ENCODE data around the gene LSM7. TPM values are rescaled to one million over a fixed set of nuclear protein-coding genes. Genes with fewer than 3 reads are reported as not detected.

Gene LSM7
- total RNA-seq, 2 experiments from 2014 or later = 164 to 321 TPM

DNA sequence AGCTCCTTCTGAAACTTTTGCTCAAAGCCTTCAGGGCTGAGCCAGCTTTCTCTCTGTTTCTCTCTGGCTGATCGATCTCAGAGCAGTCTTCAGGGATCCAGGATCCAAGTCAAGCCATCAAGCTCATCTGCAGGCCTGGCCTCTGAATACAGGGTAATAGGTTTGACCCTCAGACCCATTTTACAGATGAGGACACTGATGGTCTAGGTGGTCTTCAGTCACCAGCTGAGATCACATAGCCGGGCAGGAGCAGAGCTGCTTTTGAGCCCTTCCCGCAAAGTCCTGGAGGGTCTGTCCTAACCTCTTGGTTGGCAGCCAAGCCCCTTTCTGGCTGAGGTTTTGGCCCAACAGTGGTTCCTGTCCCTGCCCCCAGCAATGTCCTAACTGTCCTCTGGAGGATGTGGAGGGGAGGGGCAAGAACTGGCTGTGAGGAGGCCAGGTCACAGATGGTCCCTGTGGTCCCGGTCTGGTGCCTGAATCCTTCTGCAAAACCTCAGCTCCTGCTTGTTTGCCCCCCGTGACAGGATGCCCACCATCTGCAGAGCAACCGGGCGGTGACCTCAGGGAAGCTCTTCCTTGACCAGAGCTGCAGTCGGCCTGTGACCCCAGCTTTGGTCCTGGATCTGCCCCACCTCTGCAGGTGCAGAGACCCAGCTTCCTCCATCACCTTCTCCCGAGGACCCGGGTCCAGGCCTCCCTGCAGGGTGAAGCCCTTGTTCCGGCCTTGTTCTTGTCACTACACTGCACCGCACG is 40.6 kb downstream of the LSM7 start:
- BruUV-seq (replicated peaks) = no TSS peak
- POLR2A ChIA-PET = interaction anchor here (0.5 to 1.5 kb wide), 3 partner anchors 14 to 188 kb away, joined by 3 to 5 read pairs (median 5); partner anchors contain the start of gene GADD45B
- no peak overlapping the region for H3K4me2 ChIP-seq (ENCODE audit: low read length)

DNA sequence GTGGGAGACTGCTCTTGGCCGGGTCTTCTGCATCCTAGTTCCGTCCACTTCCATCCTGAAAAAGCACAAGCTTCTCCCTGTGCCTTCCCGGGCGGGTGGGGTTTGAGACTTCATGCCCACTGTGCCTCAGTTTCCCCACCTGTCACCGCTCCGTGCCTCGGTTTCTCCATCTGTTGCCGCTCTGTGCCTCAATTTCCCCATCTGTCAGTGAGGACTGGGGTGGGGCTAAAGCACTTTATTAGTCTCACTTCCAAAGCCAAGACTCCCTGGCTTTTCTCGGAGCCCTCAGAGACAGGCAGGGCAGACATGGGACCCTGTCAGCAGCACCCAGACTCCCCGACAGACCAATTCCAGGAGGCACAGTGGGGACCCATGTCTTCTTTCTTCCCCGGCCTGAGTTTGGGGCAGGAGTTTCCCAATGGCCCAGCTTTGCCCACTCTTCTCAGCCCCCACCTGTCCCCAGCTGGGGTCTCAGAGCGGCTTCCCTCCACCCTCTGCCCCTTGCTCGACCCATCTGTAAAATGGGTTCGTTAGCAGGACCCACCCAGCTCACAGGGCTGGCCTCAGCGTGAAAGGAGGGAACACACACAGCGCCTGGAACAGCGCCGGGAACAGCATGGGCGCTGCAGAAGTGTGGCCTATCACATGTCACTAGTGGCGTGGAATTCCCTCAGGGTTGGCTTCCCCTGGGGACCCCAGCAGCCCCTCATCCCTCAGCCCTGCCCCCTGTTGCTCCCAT is 41.8 kb downstream of the LSM7 start:
- POLR2A ChIA-PET = no interaction called here
- Histone ChIP-seq H3K4me3 (ENCODE audit: low read depth, low read length, poor library complexity, severe bottlenecking) (no peak overlapping the region), H3K27ac (ENCODE audit: low read depth, low read length, poor library complexity, severe bottlenecking) (no peak overlapping the region), H3K4me2 (ENCODE audit: low read length) (no peak overlapping the region), H3K9me2 (ENCODE audit: insufficient read depth, low read length) (no peaks in the 10 kb centered on the region), H2AFZ (ENCODE audit: low read length) (no peak overlapping the region), H3K36me3 (ENCODE audit: insufficient read depth, low read length) (no peaks in the 10 kb centered on the region), H3K9me3 (ENCODE audit: low read length) (no peaks in the 10 kb centered on the region), H4K20me1 (ENCODE audit: insufficient read depth, low read length) (no peaks in the 10 kb centered on the region), H3K4me1 (ENCODE audit: insufficient read depth, low read length, poor library complexity, severe bottlenecking) (peaks cover 48% of the 10 kb centered on the region), H3K79me2 (ENCODE audit: insufficient read depth, low read depth, low read length) (no peaks in the 10 kb centered on the region)
- no peak for TF ChIP-seq EZH2phosphoT487 (IDR thresholded peaks at IDR 0.05; ENCODE audit: borderline replicate concordance, low read depth, low read length)
- no TSS peak for BruUV-seq (replicated peaks)
- DNase-seq (ENCODE audit: low spot score) = no peak
- intact Hi-C loops (cut with micrococcal nuclease; ENCODE audit: unreplicated experiment) = no loop called here
- CTCF ChIA-PET (ENCODE audit: unreplicated experiment) = no interaction called here

More for the DNA sequence above, 40.6 kb downstream of the LSM7 start:
- H3K79me2 ChIP-seq (ENCODE audit: insufficient read depth, low read depth, low read length) = no peaks in the 10 kb centered on the region
- H3K4me3 ChIP-seq (ENCODE audit: low read depth, low read length, poor library complexity, severe bottlenecking) = no peak overlapping the region
- TF ChIP-seq EZH2phosphoT487 (IDR thresholded peaks at IDR 0.05; ENCODE audit: borderline replicate concordance, low read depth, low read length) = no peak
- TF ChIP-seq, protein P1, sequence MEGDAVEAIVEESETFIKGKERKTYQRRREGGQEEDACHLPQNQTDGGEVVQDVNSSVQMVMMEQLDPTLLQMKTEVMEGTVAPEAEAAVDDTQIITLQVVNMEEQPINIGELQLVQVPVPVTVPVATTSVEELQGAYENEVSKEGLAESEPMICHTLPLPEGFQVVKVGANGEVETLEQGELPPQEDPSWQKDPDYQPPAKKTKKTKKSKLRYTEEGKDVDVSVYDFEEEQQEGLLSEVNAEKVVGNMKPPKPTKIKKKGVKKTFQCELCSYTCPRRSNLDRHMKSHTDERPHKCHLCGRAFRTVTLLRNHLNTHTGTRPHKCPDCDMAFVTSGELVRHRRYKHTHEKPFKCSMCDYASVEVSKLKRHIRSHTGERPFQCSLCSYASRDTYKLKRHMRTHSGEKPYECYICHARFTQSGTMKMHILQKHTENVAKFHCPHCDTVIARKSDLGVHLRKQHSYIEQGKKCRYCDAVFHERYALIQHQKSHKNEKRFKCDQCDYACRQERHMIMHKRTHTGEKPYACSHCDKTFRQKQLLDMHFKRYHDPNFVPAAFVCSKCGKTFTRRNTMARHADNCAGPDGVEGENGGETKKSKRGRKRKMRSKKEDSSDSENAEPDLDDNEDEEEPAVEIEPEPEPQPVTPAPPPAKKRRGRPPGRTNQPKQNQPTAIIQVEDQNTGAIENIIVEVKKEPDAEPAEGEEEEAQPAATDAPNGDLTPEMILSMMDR (conservative IDR thresholded peaks at IDR 0.05; ENCODE audit: low read length) = no peak
- H3K9me2 ChIP-seq (ENCODE audit: insufficient read depth, low read length) = no peaks in the 10 kb centered on the region
- H3K4me1 ChIP-seq (ENCODE audit: insufficient read depth, low read length, poor library complexity, severe bottlenecking) = peaks cover 38% of the 10 kb centered on the region
- H3K36me3 ChIP-seq (ENCODE audit: insufficient read depth, low read length) = no peaks in the 10 kb centered on the region
- no peak overlapping the region for H3K27ac ChIP-seq (ENCODE audit: low read depth, low read length, poor library complexity, severe bottlenecking)
- no peak overlapping the region for H2AFZ ChIP-seq (ENCODE audit: low read length)
- no peaks in the 10 kb centered on the region for H4K20me1 ChIP-seq (ENCODE audit: insufficient read depth, low read length)
- DNase-seq (ENCODE audit: low spot score) = no peak
- CTCF ChIA-PET (ENCODE audit: unreplicated experiment) = interaction anchor here (0.6 kb wide), 1 partner anchor 37 kb away, joined by 3 read pairs; no protein-coding TSS in a partner anchor
- intact Hi-C loops (cut with micrococcal nuclease; ENCODE audit: unreplicated experiment) = no loop called here
- H3K9me3 ChIP-seq (ENCODE audit: low read length) = no peaks in the 10 kb centered on the region

DNA sequence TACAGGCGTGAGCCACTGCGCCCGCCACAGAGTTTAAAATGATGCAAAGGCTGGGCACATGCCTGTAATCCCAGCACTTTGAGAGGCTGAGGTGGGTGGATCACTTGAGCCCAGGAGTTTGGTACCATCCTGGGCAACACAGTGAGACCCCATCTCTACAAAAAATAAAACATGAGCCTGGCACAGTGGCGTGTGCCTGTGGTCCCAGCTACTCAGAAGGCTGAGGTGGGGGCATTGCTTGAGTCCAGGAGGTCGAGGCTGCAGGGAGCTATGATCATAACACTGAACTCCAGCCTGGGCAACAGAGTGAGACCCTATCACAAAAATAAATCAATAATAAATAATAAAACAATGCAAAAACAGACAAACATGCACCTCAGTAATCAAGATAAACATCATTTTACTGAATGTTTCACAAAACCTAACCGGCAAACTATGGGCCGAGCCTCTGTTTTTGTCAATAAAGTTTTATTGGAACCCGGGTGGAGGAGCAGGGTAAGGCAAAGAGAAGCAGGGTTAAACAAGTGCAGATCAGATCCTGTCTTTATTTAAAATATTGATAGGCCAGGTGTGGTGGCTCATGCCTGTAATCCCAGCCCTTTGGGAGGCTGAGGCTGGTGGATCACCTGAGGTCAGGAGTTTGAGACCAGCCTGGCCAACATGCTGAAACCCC is 44.4 kb downstream of the LSM7 start:
- CTCF ChIA-PET (ENCODE audit: unreplicated experiment) = no interaction called here
- H3K27ac ChIP-seq (ENCODE audit: low read depth, low read length, poor library complexity, severe bottlenecking) = no peak overlapping the region
- peaks cover 30% of the 10 kb centered on the region for H3K4me1 ChIP-seq (ENCODE audit: insufficient read depth, low read length, poor library complexity, severe bottlenecking)
- intact Hi-C loops (cut with micrococcal nuclease; ENCODE audit: unreplicated experiment) = no loop called here
- TF ChIP-seq, protein P1 (conservative IDR thresholded peaks at IDR 0.05; ENCODE audit: low read length) = no peak
- no peak for TF ChIP-seq EZH2phosphoT487 (IDR thresholded peaks at IDR 0.05; ENCODE audit: borderline replicate concordance, low read depth, low read length)
- no TSS peak for BruUV-seq (replicated peaks)
- H3K79me2 ChIP-seq (ENCODE audit: insufficient read depth, low read depth, low read length) = no peaks in the 10 kb centered on the region
- no peaks in the 10 kb centered on the region for H3K9me2 ChIP-seq (ENCODE audit: insufficient read depth, low read length)
- no peaks in the 10 kb centered on the region for H4K20me1 ChIP-seq (ENCODE audit: insufficient read depth, low read length)
- POLR2A ChIA-PET = no interaction called here
- no peak overlapping the region for H2AFZ ChIP-seq (ENCODE audit: low read length)
- no peak overlapping the region for H3K4me2 ChIP-seq (ENCODE audit: low read length)
- no peaks in the 10 kb centered on the region for H3K9me3 ChIP-seq (ENCODE audit: low read length)
- H3K36me3 ChIP-seq (ENCODE audit: insufficient read depth, low read length) = no peaks in the 10 kb centered on the region
- DNase-seq (ENCODE audit: low spot score) = no peak
- no peak overlapping the region for H3K4me3 ChIP-seq (ENCODE audit: low read depth, low read length, poor library complexity, severe bottlenecking)

All from OCI-LY7 (cell line).